Measurements from ENCODE around the gene H2AZ2.
"Not testable (repeated sequence)": the region's sequence is repeated elsewhere in the genome, so short reads cannot be mapped to it uniquely, and the experiment has no call there.

H2AZ2 gene

DNA sequence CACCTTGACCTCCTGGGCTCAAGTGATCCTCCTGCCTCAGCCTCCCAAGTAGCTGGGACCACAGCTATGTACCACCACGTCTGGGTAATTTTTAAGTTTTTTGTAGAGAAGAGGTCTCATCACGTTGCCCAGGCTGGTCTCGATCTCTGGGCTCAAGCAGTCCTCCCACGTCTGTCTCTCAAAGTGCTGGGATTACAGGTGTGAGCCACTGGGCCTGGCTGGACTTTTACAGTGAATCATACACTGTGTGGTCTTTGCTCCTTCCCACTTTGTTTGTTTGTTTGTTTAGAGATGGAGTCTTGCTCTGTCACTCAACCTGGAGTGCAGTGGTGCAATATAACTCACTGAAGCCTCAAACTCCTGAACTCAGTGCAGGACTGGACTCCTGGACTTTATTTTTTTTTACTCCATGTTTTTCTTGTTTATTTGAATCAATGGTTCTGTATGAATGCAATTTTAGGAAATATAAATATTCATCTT is 38.9 kb downstream of the H2AZ2 start:
- Histone ChIP-seq H3K4me2 (ENCODE audit: insufficient read depth, low read length) (no peak overlapping the region), H3K36me3 (ENCODE audit: insufficient read depth, low read length) (no peaks in the 10 kb centered on the region), H3K9me3 (ENCODE audit: insufficient read depth, low read length, severe bottlenecking) (no peaks in the 10 kb centered on the region), H4K20me1 (ENCODE audit: insufficient read depth, low read length) (0 out of 2 replicates have a peak, but pooled peaks cover 6% of the 10 kb centered on the region), H3K4me1 (ENCODE audit: insufficient read depth, low read length) (no peaks in the 10 kb centered on the region), H2AFZ (ENCODE audit: low read depth, low read length) (no peak overlapping the region), H3K4me3 (ENCODE audit: low read depth in 1 of 2, low read length in 2 of 2) (no peak overlapping the region), H3K27ac (ENCODE audit: low read length) (no peak overlapping the region), H3K27me3 (ENCODE audit: insufficient read depth, low read length, poor library complexity) (no peaks in the 10 kb centered on the region), H3K79me2 (ENCODE audit: insufficient read depth, low read length) (no peaks in the 10 kb centered on the region), H3K9ac (ENCODE audit: low read depth, low read length) (no peak overlapping the region)
- no peak for TF ChIP-seq EZH2 (IDR thresholded peaks at IDR 0.05; ENCODE audit: borderline replicate concordance, low read depth, low read length, severe bottlenecking)
- TF ChIP-seq, protein P1, sequence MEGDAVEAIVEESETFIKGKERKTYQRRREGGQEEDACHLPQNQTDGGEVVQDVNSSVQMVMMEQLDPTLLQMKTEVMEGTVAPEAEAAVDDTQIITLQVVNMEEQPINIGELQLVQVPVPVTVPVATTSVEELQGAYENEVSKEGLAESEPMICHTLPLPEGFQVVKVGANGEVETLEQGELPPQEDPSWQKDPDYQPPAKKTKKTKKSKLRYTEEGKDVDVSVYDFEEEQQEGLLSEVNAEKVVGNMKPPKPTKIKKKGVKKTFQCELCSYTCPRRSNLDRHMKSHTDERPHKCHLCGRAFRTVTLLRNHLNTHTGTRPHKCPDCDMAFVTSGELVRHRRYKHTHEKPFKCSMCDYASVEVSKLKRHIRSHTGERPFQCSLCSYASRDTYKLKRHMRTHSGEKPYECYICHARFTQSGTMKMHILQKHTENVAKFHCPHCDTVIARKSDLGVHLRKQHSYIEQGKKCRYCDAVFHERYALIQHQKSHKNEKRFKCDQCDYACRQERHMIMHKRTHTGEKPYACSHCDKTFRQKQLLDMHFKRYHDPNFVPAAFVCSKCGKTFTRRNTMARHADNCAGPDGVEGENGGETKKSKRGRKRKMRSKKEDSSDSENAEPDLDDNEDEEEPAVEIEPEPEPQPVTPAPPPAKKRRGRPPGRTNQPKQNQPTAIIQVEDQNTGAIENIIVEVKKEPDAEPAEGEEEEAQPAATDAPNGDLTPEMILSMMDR (IDR thresholded peaks at IDR 0.05; ENCODE audit: borderline replicate concordance, extremely low read depth, low read length, poor library complexity, severe bottlenecking): no peak
- no peak for DNase-seq
- no peak for ATAC-seq (ENCODE audit: insufficient read depth, low read depth)

DNA sequence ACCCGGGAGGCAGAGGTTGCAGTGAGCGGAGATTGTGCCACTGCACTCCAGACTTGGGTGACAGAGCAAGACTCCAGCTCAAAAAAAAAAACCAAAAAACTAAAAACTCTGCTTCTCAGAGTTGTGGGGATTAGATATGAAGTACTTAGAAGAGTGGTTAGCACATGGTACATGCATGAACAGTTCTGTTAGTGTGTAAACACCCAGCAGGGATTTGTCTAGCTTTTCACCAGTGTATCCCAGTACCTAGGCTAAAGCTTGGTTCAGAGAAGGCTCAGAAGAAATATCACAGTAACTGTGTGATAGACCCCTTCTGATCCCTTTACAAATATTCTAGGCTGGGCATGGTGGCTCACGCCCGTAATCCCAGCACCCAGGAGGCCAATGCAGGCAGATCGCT is 41.9 kb downstream of the H2AZ2 start:
- Histone ChIP-seq H3K27me3 (ENCODE audit: insufficient read depth, low read length, poor library complexity) (no peaks in the 10 kb centered on the region), H3K9ac (ENCODE audit: low read depth, low read length) (no peak overlapping the region), H3K9me3 (ENCODE audit: insufficient read depth, low read length, severe bottlenecking) (no peaks in the 10 kb centered on the region), H3K36me3 (ENCODE audit: insufficient read depth, low read length) (peaks cover 28% of the 10 kb centered on the region), H3K4me2 (ENCODE audit: insufficient read depth, low read length) (no peak overlapping the region), H4K20me1 (ENCODE audit: insufficient read depth, low read length) (peaks cover 23% of the 10 kb centered on the region), H3K4me1 (ENCODE audit: insufficient read depth, low read length) (no peaks in the 10 kb centered on the region), H3K79me2 (ENCODE audit: insufficient read depth, low read length) (peaks cover 8% of the 10 kb centered on the region; the same call in 1 of the 2 replicates), H3K4me3 (ENCODE audit: low read depth in 1 of 2, low read length in 2 of 2) (no peak overlapping the region), H3K27ac (ENCODE audit: low read length) (no peak overlapping the region), H2AFZ (ENCODE audit: low read depth, low read length) (no peak overlapping the region)
- no peak for TF ChIP-seq EZH2 (IDR thresholded peaks at IDR 0.05; ENCODE audit: borderline replicate concordance, low read depth, low read length, severe bottlenecking)
- TF ChIP-seq, protein P1 (IDR thresholded peaks at IDR 0.05; ENCODE audit: borderline replicate concordance, extremely low read depth, low read length, poor library complexity, severe bottlenecking): no peak
- no peak for DNase-seq
- ATAC-seq (ENCODE audit: insufficient read depth, low read depth): no peak

DNA sequence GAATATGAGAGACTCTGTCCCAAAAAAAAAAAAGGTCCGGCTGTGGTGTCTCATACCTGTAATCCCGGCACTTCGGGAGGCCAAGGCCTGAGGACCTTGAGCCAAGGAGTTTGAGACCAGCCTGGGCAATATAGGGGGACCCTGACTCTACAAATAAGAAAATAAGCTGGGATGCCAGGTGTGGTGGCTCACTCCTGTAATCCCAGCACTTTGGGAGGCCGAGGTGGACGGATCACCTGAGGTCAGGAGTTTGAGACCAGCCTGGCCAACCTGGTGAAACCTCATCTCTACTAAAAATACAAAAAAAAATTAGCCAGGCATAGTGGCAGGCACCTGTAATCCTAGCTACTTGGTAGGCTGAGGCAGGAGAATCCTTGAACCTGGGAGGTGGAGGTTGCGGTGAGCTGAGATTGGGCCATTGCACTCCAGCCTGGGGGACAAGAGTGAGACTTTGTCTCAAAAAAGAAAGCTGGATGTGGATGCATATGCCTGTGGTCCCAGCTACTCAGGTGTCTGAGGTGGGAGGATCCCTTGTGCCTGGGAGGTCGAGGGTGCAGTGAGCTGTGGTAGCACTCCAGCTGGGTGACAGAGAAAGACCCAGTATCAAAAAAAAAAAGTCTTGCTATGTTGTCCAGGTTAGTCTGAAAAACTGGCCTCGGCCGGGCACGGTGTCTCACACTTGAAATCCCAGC is 43.9 kb downstream of the H2AZ2 start:
- peaks cover 48% of the 10 kb centered on the region for H3K36me3 ChIP-seq (ENCODE audit: insufficient read depth, low read length)
- DNase-seq (peak; percentile 39), ATAC-seq (ENCODE audit: insufficient read depth, low read depth) (peak; percentile 42)
- H3K79me2 ChIP-seq (ENCODE audit: insufficient read depth, low read length): peaks cover 25% of the 10 kb centered on the region
- peaks cover 12% of the 10 kb centered on the region; the same call in 1 of the 2 replicates for H3K4me1 ChIP-seq (ENCODE audit: insufficient read depth, low read length)
- not testable (repeated sequence) for H3K9ac ChIP-seq (ENCODE audit: low read depth, low read length); H3K27me3 ChIP-seq (ENCODE audit: insufficient read depth, low read length, poor library complexity); H3K27ac ChIP-seq (ENCODE audit: low read length); H3K4me2 ChIP-seq (ENCODE audit: insufficient read depth, low read length); H3K4me3 ChIP-seq (ENCODE audit: low read depth in 1 of 2, low read length in 2 of 2); H3K9me3 ChIP-seq (ENCODE audit: insufficient read depth, low read length, severe bottlenecking); H2AFZ ChIP-seq (ENCODE audit: low read depth, low read length)
- peaks cover 41% of the 10 kb centered on the region for H4K20me1 ChIP-seq (ENCODE audit: insufficient read depth, low read length)

DNA sequence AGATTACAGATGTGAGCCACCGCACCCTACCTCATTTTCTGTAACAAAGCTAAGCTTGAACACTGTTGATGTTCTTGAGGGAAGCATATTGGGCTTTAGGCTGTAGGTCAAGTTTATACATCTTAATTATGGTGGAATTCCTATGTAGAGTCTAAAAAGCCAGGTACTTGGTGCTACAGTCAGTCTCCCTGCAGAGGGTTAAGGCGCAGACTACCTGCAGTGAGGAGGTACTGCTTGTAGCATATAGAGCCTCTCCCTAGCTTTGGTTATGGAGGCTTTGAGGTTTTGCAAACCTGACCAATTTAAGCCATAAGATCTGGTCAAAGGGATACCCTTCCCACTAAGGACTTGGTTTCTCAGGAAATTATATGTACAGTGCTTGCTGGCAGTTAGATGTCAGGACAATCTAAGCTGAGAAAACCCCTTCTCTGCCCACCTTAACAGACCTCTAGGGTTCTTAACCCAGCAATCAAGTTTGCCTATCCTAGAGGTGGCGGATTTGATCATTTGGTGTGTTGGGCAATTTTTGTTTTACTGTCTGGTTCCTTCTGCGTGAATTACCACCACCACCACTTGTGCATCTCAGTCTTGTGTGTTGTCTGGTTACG is 45.4 kb downstream of the H2AZ2 start:
- no peak overlapping the region for H3K4me3 ChIP-seq (ENCODE audit: low read depth in 1 of 2, low read length in 2 of 2)
- H3K9me3 ChIP-seq (ENCODE audit: insufficient read depth, low read length, severe bottlenecking): no peaks in the 10 kb centered on the region
- H3K27me3 ChIP-seq (ENCODE audit: insufficient read depth, low read length, poor library complexity): no peaks in the 10 kb centered on the region
- H3K36me3 ChIP-seq (ENCODE audit: insufficient read depth, low read length): peaks cover 62% of the 10 kb centered on the region
- no peak overlapping the region for H3K9ac ChIP-seq (ENCODE audit: low read depth, low read length)
- DNase-seq: no peak
- H2AFZ ChIP-seq (ENCODE audit: low read depth, low read length): no peak overlapping the region
- peaks cover 27% of the 10 kb centered on the region for H3K4me1 ChIP-seq (ENCODE audit: insufficient read depth, low read length)
- ATAC-seq (ENCODE audit: insufficient read depth, low read depth): peak; percentile 23; the same call in 2 of the 3 replicates
- H3K27ac ChIP-seq (ENCODE audit: low read length): no peak overlapping the region
- no peak overlapping the region for H3K4me2 ChIP-seq (ENCODE audit: insufficient read depth, low read length)
- peaks cover 40% of the 10 kb centered on the region for H3K79me2 ChIP-seq (ENCODE audit: insufficient read depth, low read length)
- TF ChIP-seq, protein P1 (IDR thresholded peaks at IDR 0.05; ENCODE audit: borderline replicate concordance, extremely low read depth, low read length, poor library complexity, severe bottlenecking): no peak
- no peak for TF ChIP-seq EZH2 (IDR thresholded peaks at IDR 0.05; ENCODE audit: borderline replicate concordance, low read depth, low read length, severe bottlenecking)
- peaks cover 56% of the 10 kb centered on the region for H4K20me1 ChIP-seq (ENCODE audit: insufficient read depth, low read length)

All from DND-41 (cell line).